ENCODE measurements around the gene UBQLN2.

- TF ChIP-seq CTCF (IDR thresholded peaks at IDR 0.05) (no peak), POLR2AphosphoS5 (IDR thresholded peaks at IDR 0.05) (no peak), POLR2A (IDR thresholded peaks at IDR 0.05) (no peak)
Measured at GRCh38 chrX:56554870-56555269, 8.6 kb upstream of the UBQLN2 start.

Data from breast epithelium (tissue), 3 donors.